ENCODE data around the gene BCL3. TPM values are rescaled to one million over a fixed set of nuclear protein-coding genes. Genes with fewer than 3 reads are reported as not detected.

BCL3 gene
- total and polyA plus RNA-seq, 10 of the 15 experiments (the other 5 are each of a cell fraction or from before 2014, with no cell fraction given), result 0.55 to 22.7 (median 3.6) TPM

DNA sequence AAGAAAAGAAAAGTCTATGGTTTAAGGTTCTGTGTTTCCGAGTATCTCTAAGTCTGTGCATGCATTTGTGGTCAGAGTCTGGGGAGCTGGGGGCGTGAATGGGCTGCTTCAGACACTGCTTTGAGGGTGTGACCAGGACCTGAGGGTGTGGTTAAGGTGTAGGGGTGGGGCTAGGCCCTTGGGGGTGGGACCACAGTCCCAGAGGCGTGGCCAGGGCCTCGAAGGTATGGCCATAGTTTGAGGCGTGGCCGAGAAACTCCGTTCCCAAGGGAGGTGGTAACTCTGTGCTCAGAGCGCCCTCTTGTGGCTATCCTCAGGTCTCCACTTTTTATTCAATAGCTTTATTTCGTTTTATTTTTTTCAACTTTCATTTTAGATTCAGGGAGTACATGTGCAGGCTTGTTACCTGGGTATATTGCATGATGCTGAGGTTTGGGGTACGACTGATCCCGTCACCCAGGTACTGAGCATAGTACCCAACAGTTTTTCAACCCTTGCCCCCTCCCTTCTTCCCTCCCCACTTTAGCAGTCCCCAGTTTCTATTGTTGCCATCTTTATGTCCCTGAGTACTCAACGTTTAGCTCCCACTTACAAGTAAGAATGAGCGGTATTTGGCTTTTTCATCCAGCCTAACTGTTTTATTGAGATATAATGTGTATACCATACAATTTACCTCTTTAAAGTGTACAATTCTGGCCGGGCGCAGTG, 22.2 kb downstream of the BCL3 start (continued):
- no peak for TF ChIP-seq USF1 (IDR thresholded peaks at IDR 0.05; ENCODE audit: borderline replicate concordance, extremely low read length, insufficient read depth, low read depth, low read length)
- TF ChIP-seq MTA2 (IDR thresholded peaks at IDR 0.05; ENCODE audit: low read depth), result no peak
- no peak for TF ChIP-seq POLR2AphosphoS2 (IDR thresholded peaks at IDR 0.05; ENCODE audit: low read depth, low read length)
- no peak for TF ChIP-seq BCL11A (IDR thresholded peaks at IDR 0.05; ENCODE audit: low read depth, low read length)
- no peak for TF ChIP-seq KDM1A (IDR thresholded peaks at IDR 0.05; ENCODE audit: borderline replicate concordance)
- peak; percentile 29 for TF ChIP-seq SKIL (IDR thresholded peaks at IDR 0.05; ENCODE audit: low read depth, poor library complexity, severe bottlenecking)
- no peak for TF ChIP-seq E4F1 (IDR thresholded peaks at IDR 0.05; ENCODE audit: borderline replicate concordance, partially characterized antibody)
- TF ChIP-seq BHLHE40 (IDR thresholded peaks at IDR 0.05; ENCODE audit: borderline replicate concordance in 1 of 2, low read depth in 2 of 2, low read length in 1 of 2), result peak in 1 of 2 experiments; percentile 24; a peak in 1 of 4 replicates
- no peak for TF ChIP-seq RCOR1 (conservative IDR thresholded peaks at IDR 0.05; ENCODE audit: low read depth, low read length)
- TF ChIP-seq, protein P1, sequence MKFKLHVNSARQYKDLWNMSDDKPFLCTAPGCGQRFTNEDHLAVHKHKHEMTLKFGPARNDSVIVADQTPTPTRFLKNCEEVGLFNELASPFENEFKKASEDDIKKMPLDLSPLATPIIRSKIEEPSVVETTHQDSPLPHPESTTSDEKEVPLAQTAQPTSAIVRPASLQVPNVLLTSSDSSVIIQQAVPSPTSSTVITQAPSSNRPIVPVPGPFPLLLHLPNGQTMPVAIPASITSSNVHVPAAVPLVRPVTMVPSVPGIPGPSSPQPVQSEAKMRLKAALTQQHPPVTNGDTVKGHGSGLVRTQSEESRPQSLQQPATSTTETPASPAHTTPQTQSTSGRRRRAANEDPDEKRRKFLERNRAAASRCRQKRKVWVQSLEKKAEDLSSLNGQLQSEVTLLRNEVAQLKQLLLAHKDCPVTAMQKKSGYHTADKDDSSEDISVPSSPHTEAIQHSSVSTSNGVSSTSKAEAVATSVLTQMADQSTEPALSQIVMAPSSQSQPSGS (IDR thresholded peaks at IDR 0.05; ENCODE audit: low read length), result no peak
- TF ChIP-seq SIX5 (IDR thresholded peaks at IDR 0.05; ENCODE audit: low read depth, low read length, severe bottlenecking), result no peak
- TF ChIP-seq BCLAF1 (IDR thresholded peaks at IDR 0.05), result no peak
- TF ChIP-seq, protein P2, sequence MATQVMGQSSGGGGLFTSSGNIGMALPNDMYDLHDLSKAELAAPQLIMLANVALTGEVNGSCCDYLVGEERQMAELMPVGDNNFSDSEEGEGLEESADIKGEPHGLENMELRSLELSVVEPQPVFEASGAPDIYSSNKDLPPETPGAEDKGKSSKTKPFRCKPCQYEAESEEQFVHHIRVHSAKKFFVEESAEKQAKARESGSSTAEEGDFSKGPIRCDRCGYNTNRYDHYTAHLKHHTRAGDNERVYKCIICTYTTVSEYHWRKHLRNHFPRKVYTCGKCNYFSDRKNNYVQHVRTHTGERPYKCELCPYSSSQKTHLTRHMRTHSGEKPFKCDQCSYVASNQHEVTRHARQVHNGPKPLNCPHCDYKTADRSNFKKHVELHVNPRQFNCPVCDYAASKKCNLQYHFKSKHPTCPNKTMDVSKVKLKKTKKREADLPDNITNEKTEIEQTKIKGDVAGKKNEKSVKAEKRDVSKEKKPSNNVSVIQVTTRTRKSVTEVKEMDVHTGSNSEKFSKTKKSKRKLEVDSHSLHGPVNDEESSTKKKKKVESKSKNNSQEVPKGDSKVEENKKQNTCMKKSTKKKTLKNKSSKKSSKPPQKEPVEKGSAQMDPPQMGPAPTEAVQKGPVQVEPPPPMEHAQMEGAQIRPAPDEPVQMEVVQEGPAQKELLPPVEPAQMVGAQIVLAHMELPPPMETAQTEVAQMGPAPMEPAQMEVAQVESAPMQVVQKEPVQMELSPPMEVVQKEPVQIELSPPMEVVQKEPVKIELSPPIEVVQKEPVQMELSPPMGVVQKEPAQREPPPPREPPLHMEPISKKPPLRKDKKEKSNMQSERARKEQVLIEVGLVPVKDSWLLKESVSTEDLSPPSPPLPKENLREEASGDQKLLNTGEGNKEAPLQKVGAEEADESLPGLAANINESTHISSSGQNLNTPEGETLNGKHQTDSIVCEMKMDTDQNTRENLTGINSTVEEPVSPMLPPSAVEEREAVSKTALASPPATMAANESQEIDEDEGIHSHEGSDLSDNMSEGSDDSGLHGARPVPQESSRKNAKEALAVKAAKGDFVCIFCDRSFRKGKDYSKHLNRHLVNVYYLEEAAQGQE (IDR thresholded peaks at IDR 0.05; ENCODE audit: low read depth, low read length), result no peak
- TF ChIP-seq SREBF1 (IDR thresholded peaks at IDR 0.05; ENCODE audit: low read length), result no peak
